ENCODE data around the gene LRRC28. TPM values are rescaled to one million over a fixed set of nuclear protein-coding genes. Genes with fewer than 3 reads are reported as not detected.
A peak's percentile ranks its signal among the peaks of the same experiment; 100 is the strongest.

The LRRC28 gene
- total and polyA plus RNA-seq, 4 donors, result 29.6 to 36.1 (median 33.4) TPM

GRCh38 chr15:99328106-99329072, 77.1 kb downstream of the LRRC28 start:
- H3K4me1 ChIP-seq (ENCODE audit: control insufficient read depth, insufficient read depth, low read length), result no peaks in the 10 kb centered on the region
- H3K27me3 ChIP-seq (ENCODE audit: control insufficient read depth, insufficient read depth, low read length), result no peaks in the 10 kb centered on the region
- H3K36me3 ChIP-seq (ENCODE audit: control insufficient read depth, insufficient read depth, low read length), result no peaks in the 10 kb centered on the region
- DNase-seq (ENCODE audit: low read depth in 4 of 6, low spot score in 6 of 6), result no peak
- peaks cover 3% of the 10 kb centered on the region for H3K9me3 ChIP-seq (ENCODE audit: control insufficient read depth, insufficient read depth, low read length)
- no peak overlapping the region for H3K27ac ChIP-seq (ENCODE audit: low read depth, low read length)
- WGBS (ENCODE audit: insufficient coverage), result 90% methylated on average over 4 of the region's 7 CpGs
- no peak overlapping the region for H3K4me3 ChIP-seq (ENCODE audit: low read depth, low read length)

DNA sequence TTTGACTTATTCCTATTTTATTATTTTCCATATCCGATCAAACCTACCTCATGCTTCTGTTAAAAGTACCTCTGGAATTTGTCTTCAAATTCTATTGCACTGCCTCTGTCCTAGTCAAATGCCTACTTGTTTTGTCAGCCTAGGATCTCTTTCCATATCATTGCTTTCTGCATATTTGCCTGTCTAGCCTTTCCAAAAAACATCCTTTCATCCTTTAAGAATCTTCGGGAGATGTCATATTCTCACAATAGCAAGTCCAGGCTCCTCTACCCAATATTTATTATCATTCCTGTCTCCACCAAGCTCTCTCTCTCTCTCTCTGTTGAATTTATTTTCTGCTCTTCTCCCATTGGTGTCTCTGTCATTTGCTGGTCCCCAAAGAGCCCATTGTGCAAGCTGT, 80.1 kb downstream of the LRRC28 start:
- no peak overlapping the region for H3K27ac ChIP-seq (ENCODE audit: low read depth, low read length)
- WGBS (ENCODE audit: insufficient coverage), result 85% methylated on average over 2 of the region's 2 CpGs
- H3K36me3 ChIP-seq (ENCODE audit: control insufficient read depth, insufficient read depth, low read length), result no peaks in the 10 kb centered on the region
- no peaks in the 10 kb centered on the region for H3K9me3 ChIP-seq (ENCODE audit: control insufficient read depth, insufficient read depth, low read length)
- H3K4me3 ChIP-seq (ENCODE audit: low read depth, low read length), result no peak overlapping the region
- no peaks in the 10 kb centered on the region for H3K4me1 ChIP-seq (ENCODE audit: control insufficient read depth, insufficient read depth, low read length)
- H3K27me3 ChIP-seq (ENCODE audit: control insufficient read depth, insufficient read depth, low read length), result no peaks in the 10 kb centered on the region
- DNase-seq (ENCODE audit: low read depth in 4 of 6, low spot score in 6 of 6), result no peak

- no peaks in the 10 kb centered on the region for H3K4me1 ChIP-seq (ENCODE audit: control insufficient read depth, insufficient read depth, low read length)
- no peak for DNase-seq (ENCODE audit: low read depth in 4 of 6, low spot score in 6 of 6)
- H3K9me3 ChIP-seq (ENCODE audit: control insufficient read depth, insufficient read depth, low read length), result no peaks in the 10 kb centered on the region
- H3K27me3 ChIP-seq (ENCODE audit: control insufficient read depth, insufficient read depth, low read length), result no peaks in the 10 kb centered on the region
- no peak overlapping the region for H3K27ac ChIP-seq (ENCODE audit: low read depth, low read length)
- no peak overlapping the region for H3K4me3 ChIP-seq (ENCODE audit: low read depth, low read length)
- no peaks in the 10 kb centered on the region for H3K36me3 ChIP-seq (ENCODE audit: control insufficient read depth, insufficient read depth, low read length)
These were observed 82.1 kb downstream of the LRRC28 start for GRCh38 chr15:99333413-99333812.

GRCh38 chr15:99333981-99334380, 82.7 kb downstream of the LRRC28 start:
- peak in 2 of 6 donors; percentile 3 to 10 for DNase-seq (ENCODE audit: low read depth in 4 of 6, low spot score in 6 of 6)
- H3K9me3 ChIP-seq (ENCODE audit: control insufficient read depth, insufficient read depth, low read length), result no peaks in the 10 kb centered on the region
- no peak overlapping the region for H3K4me3 ChIP-seq (ENCODE audit: low read depth, low read length)
- WGBS (ENCODE audit: insufficient coverage), result 73% methylated on average over 7 of the region's 8 CpGs
- H3K27ac ChIP-seq (ENCODE audit: low read depth, low read length), result no peak overlapping the region
- no peaks in the 10 kb centered on the region for H3K27me3 ChIP-seq (ENCODE audit: control insufficient read depth, insufficient read depth, low read length)
- H3K4me1 ChIP-seq (ENCODE audit: control insufficient read depth, insufficient read depth, low read length), result no peaks in the 10 kb centered on the region
- H3K36me3 ChIP-seq (ENCODE audit: control insufficient read depth, insufficient read depth, low read length), result no peaks in the 10 kb centered on the region

GRCh38 chr15:99335508-99335907, 84.2 kb downstream of the LRRC28 start:
- H3K27ac ChIP-seq (ENCODE audit: low read depth, low read length), result no peak overlapping the region
- no peaks in the 10 kb centered on the region for H3K4me1 ChIP-seq (ENCODE audit: control insufficient read depth, insufficient read depth, low read length)
- H3K9me3 ChIP-seq (ENCODE audit: control insufficient read depth, insufficient read depth, low read length), result no peaks in the 10 kb centered on the region
- H3K36me3 ChIP-seq (ENCODE audit: control insufficient read depth, insufficient read depth, low read length), result no peaks in the 10 kb centered on the region
- H3K4me3 ChIP-seq (ENCODE audit: low read depth, low read length), result no peak overlapping the region
- DNase-seq (ENCODE audit: low read depth in 4 of 6, low spot score in 6 of 6), result peak in 1 of 6 donors; percentile 28
- H3K27me3 ChIP-seq (ENCODE audit: control insufficient read depth, insufficient read depth, low read length), result no peaks in the 10 kb centered on the region

- no peaks in the 10 kb centered on the region for H3K36me3 ChIP-seq (ENCODE audit: control insufficient read depth, insufficient read depth, low read length)
- H3K4me1 ChIP-seq (ENCODE audit: control insufficient read depth, insufficient read depth, low read length), result no peaks in the 10 kb centered on the region
- no peaks in the 10 kb centered on the region for H3K9me3 ChIP-seq (ENCODE audit: control insufficient read depth, insufficient read depth, low read length)
- WGBS (ENCODE audit: insufficient coverage), result no CpG with 5 or more reads among the region's 1 CpG
- no peak for DNase-seq (ENCODE audit: low read depth in 4 of 6, low spot score in 6 of 6)
- no peak overlapping the region for H3K27ac ChIP-seq (ENCODE audit: low read depth, low read length)
- H3K27me3 ChIP-seq (ENCODE audit: control insufficient read depth, insufficient read depth, low read length), result no peaks in the 10 kb centered on the region
- H3K4me3 ChIP-seq (ENCODE audit: low read depth, low read length), result no peak overlapping the region
These were observed 85.5 kb downstream of the LRRC28 start for GRCh38 chr15:99336794-99337193.

- DNase-seq (ENCODE audit: low read depth in 4 of 6, low spot score in 6 of 6), result no peak
- H3K4me1 ChIP-seq (ENCODE audit: control insufficient read depth, insufficient read depth, low read length), result peaks cover 3% of the 10 kb centered on the region
- H3K27me3 ChIP-seq (ENCODE audit: control insufficient read depth, insufficient read depth, low read length), result no peaks in the 10 kb centered on the region
- H3K27ac ChIP-seq (ENCODE audit: low read depth, low read length), result no peak overlapping the region
- H3K4me3 ChIP-seq (ENCODE audit: low read depth, low read length), result no peak overlapping the region
- no peaks in the 10 kb centered on the region for H3K9me3 ChIP-seq (ENCODE audit: control insufficient read depth, insufficient read depth, low read length)
- WGBS (ENCODE audit: insufficient coverage), result 100% methylated on average over 2 of the region's 3 CpGs
- H3K36me3 ChIP-seq (ENCODE audit: control insufficient read depth, insufficient read depth, low read length), result no peaks in the 10 kb centered on the region
These were observed 89.1 kb downstream of the LRRC28 start for GRCh38 chr15:99340347-99340746.

GRCh38 chr15:99341786-99342185, 90.5 kb downstream of the LRRC28 start:
- no peaks in the 10 kb centered on the region for H3K9me3 ChIP-seq (ENCODE audit: control insufficient read depth, insufficient read depth, low read length)
- H3K4me1 ChIP-seq (ENCODE audit: control insufficient read depth, insufficient read depth, low read length), result peaks cover 3% of the 10 kb centered on the region
- H3K4me3 ChIP-seq (ENCODE audit: low read depth, low read length), result no peak overlapping the region
- no CpG with 5 or more reads among the region's 1 CpG for WGBS (ENCODE audit: insufficient coverage)
- no peak for DNase-seq (ENCODE audit: low read depth in 4 of 6, low spot score in 6 of 6)
- no peak overlapping the region for H3K27ac ChIP-seq (ENCODE audit: low read depth, low read length)
- H3K36me3 ChIP-seq (ENCODE audit: control insufficient read depth, insufficient read depth, low read length), result no peaks in the 10 kb centered on the region
- no peaks in the 10 kb centered on the region for H3K27me3 ChIP-seq (ENCODE audit: control insufficient read depth, insufficient read depth, low read length)

DNA sequence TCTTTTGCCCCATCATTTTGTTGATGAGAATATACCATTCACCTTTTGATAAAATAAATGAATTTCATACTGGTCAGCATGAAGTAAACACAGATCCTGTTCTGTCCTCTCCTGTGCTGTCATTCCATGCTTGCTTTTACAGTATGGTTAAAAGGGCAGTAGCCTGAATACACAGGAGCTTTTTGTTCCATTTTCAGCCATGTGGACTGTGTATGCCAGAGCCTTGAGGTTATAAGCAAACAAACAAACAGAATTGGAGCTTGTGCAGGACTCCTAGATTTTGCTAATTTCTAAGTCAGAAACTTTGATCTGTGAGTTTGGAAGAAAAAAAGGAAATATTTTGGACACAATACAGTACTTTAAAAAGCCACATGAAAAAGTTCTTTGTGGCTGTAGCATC, 91.9 kb downstream of the LRRC28 start:
- Histone ChIP-seq H3K4me3 (ENCODE audit: low read depth, low read length) (no peak overlapping the region), H3K27ac (ENCODE audit: low read depth, low read length) (no peak overlapping the region), H3K9me3 (ENCODE audit: control insufficient read depth, insufficient read depth, low read length) (no peaks in the 10 kb centered on the region), H3K4me1 (ENCODE audit: control insufficient read depth, insufficient read depth, low read length) (peaks cover 3% of the 10 kb centered on the region), H3K27me3 (ENCODE audit: control insufficient read depth, insufficient read depth, low read length) (no peaks in the 10 kb centered on the region), H3K36me3 (ENCODE audit: control insufficient read depth, insufficient read depth, low read length) (no peaks in the 10 kb centered on the region)
- DNase-seq (ENCODE audit: low read depth in 4 of 6, low spot score in 6 of 6), result no peak

GRCh38 chr15:99343881-99344551, 92.7 kb downstream of the LRRC28 start:
- Histone ChIP-seq H3K4me3 (ENCODE audit: low read depth, low read length) (no peak overlapping the region), H3K27ac (ENCODE audit: low read depth, low read length) (no peak overlapping the region), H3K4me1 (ENCODE audit: control insufficient read depth, insufficient read depth, low read length) (peaks cover 3% of the 10 kb centered on the region), H3K36me3 (ENCODE audit: control insufficient read depth, insufficient read depth, low read length) (no peaks in the 10 kb centered on the region), H3K9me3 (ENCODE audit: control insufficient read depth, insufficient read depth, low read length) (peaks cover 1% of the 10 kb centered on the region), H3K27me3 (ENCODE audit: control insufficient read depth, insufficient read depth, low read length) (no peaks in the 10 kb centered on the region)
- DNase-seq (ENCODE audit: low read depth in 4 of 6, low spot score in 6 of 6), result peak in 1 of 6 donors; percentile 18
- WGBS (ENCODE audit: insufficient coverage), result 85% methylated on average over 7 of the region's 9 CpGs
